CD4-positive, alpha-beta T cell treated with Interleukin-4 for 4 hours (primary cell): ENCODE data around the gene GRB7.
"Not testable (repeated sequence)": the region's sequence is repeated elsewhere in the genome, so short reads cannot be mapped to it uniquely, and the experiment has no call there.

Experiments
- DNase-seq: peaks from one replicate; pipeline ENCODE4 v3.0.0-alpha.2; 2020

Gene GRB7

GRCh38 chr17:39737760-39738567, at the start of gene GRB7:
Gene GRB7 (plus strand): TSS chr17:39737938. CDS start chr17:39742302, 4,364 bp downstream.
- DNase-seq = no peak

DNA sequence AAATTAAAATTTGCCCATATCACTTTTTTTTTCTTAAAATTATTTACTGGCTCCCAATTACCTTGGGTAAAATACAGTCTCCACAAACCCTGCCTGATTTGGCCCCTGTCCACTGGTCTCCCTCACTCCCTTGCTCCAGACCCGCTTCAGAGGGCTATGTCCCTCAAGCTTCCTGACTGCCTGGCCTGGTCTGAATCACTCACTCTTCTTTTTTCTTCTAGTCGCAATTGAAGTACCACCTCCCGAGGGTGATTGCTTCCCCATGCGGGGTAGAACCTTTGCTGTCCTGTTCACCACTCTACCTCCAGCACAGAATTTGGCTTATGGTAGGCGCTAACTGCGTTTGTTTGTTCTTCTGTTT, 49.3 kb upstream of the GRB7 start:
- DNase-seq = no peak

DNA sequence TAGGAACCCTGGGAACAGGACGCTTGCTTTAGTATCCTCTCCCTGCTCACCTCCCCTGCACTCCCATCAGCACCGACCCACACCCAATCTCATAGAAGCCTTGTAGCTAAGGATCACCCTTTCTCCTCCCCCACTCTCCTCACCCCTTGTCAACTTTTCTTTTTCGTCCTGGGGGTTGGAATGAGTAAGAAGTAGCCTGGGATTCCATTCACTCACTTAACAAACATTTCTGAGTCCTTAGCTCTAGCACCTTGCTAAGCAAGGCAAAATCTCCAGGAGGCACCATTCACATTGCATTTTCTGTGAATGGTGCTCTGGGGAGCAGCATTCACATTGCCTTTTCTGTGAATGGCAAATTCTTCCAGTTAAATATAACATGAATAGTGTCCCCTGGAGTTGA, 48.8 kb upstream of the GRB7 start:
- no peak for DNase-seq

DNA sequence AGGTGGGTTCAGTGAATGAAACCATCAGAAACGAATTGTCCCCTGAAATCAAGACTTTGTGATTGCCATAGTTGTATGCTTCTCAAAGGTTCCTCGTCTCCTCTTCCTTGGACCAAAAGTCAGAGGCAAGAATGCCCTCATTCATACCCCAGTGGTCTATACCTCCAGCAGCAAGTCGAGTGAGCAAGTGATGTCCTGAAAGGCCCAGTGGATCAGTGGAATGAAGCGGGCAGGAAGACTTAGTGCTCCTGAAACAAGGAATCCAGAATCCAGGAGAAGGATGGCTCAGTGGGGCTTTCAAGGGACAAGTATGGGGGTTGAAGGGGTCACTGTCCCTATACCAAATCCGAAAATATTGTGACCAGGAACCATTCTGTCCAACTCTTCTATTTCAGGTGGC, 43.1 kb upstream of the GRB7 start:
- no peak for DNase-seq

- DNase-seq = no peak
Measured at GRCh38 chr17:39695089-39695474, 42.7 kb upstream of the GRB7 start.

GRCh38 chr17:39696731-39697130, 41.0 kb upstream of the GRB7 start:
- no peak for DNase-seq

- DNase-seq = no peak
Measured at GRCh38 chr17:39697961-39698360, 39.8 kb upstream of the GRB7 start.

GRCh38 chr17:39699157-39699817, 38.5 kb upstream of the GRB7 start:
- DNase-seq = not testable (repeated sequence)

GRCh38 chr17:39699818-39700147, 38.0 kb upstream of the GRB7 start, which contains the start of gene ERBB2:
Gene ERBB2 (plus strand): TSS chr17:39700064. CDS start chr17:39700239, 175 bp downstream.
- DNase-seq = no peak

- DNase-seq = no peak
Measured at GRCh38 chr17:39700148-39700987, 37.4 kb upstream of the GRB7 start.

DNA sequence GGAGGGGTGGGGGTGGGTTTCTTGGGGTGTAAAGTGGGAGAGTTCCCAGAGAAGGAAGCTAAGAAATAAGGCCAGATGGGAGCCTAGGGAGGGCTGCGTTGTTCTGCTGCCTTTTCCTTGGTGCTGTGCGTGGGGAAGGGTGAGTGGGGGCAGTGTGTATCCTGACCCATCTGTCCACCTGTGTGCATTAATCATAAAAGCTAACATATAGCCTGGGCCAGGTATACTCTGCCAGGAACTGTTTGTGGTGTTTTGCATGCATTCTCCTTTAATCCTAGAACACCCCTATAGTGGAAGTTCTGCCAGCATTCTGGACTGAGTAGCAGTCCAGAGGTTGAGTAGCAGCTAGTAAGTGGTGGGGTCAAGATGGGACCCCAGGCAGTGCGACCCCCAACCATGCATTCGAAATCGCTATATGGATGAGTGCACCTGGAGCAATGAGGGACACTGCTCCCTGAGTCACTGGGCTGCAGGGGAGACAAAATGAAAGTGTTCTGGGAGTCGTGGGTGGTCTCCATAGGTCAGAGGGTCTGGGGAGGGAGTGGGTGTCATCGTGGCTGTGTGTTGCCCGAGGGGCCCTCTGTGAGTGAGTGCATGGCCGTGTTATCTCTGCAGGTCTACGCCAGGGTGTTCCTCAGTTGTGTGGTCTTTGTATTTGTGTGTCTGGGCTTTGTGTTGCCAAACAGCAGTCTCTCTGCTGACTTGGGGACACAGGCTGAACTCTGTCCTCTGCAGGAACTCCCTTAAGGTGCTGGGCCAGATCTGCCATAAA, 36.5 kb upstream of the GRB7 start:
- no peak for DNase-seq

DNA sequence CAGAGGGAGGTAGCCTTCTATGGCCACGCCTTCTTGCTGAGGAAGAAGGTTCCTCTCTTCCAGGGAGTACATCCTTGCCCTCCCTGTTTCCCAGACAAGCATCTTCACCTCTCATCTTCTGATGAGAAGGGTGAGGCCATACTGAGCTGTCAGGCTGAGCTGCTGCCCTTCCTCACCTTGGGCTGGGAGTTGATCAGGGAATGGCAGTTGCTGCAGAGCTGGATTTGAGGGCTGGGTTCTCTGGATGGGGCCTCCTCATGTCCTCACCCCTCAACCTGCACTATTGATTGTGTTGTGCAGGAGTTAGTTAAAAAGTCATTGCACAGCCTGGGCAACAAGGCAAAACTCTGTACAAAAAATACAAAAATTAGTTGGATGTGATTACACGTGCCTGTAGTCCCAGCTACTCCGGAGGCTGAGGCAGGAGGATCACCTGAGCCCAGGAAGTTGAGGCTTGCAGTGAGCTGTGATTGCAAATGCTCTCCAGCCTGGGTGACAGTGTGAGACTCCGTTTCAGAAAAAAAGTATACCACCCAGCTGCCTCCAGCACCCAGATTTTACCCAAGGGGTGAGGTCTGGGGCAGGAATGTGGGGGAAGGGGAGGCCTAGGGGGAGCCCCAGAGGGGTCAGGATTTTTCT, 35.8 kb upstream of the GRB7 start:
- DNase-seq = no peak

DNA sequence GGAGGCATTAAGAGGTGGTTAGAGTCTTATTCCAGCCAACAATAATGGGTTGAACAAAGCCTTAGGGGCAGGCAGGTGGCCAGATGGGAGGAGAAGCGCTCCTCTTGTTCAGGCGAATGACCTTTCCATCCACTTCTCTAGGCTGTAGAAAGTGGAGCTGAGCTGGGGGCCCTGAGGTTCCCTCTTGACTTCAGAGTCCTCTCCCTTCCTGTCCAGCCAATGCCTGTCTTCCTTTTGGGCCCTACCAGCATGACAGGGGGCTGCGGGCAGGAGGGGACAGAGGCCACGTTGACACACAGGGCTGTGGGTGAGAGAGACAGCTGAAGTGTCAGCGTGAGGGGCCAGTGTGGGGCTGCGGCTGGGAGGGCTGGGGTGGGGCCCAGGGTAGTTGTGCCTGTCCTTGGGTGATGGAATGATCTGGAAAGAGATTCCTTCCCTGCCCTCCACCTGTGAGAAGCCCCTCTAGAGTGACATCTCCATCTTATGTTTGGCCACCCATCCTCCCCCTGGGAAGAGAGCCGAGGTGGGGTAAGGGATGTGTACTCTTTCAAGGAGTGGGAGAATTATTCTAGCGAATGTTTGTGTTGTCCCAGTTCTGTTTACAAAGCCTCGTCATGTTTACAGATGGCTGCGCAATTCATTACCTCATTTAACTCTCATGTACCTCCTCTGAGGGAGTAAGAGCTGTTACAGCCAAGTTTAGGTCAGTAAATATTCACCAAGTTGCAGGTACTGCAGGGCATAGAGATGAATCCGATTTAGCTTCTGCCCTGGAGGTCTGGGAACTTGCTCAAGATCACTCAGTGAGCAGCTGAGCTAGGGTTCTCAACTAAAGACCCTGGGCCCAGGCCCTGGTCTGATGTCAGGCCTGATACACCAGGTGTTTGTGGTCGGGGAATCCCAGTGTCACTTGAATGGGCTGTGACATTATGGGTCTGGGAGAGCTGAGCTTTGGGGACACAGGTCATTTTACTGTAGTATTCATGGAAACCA, 34.5 kb upstream of the GRB7 start:
- DNase-seq = no peak

DNA sequence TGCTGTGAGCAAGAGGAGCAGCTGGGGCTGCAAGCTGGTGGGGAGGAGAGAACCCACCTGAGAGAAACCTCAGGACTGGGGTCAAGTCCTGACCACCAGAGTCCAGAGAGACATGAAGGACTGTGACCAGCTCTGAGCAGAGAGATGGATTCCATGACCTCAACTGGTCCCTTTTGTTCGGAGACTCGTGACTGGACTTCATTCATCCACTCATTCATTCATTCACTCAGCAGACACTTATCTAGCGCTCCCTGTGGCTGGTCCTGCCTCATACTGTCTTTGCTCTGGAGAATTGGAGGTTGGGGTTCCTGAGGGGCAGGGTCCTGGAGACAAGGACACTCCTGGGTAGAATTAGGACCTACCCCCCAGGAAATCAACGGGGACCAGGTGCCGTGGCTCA, 33.8 kb upstream of the GRB7 start:
- DNase-seq = no peak

DNA sequence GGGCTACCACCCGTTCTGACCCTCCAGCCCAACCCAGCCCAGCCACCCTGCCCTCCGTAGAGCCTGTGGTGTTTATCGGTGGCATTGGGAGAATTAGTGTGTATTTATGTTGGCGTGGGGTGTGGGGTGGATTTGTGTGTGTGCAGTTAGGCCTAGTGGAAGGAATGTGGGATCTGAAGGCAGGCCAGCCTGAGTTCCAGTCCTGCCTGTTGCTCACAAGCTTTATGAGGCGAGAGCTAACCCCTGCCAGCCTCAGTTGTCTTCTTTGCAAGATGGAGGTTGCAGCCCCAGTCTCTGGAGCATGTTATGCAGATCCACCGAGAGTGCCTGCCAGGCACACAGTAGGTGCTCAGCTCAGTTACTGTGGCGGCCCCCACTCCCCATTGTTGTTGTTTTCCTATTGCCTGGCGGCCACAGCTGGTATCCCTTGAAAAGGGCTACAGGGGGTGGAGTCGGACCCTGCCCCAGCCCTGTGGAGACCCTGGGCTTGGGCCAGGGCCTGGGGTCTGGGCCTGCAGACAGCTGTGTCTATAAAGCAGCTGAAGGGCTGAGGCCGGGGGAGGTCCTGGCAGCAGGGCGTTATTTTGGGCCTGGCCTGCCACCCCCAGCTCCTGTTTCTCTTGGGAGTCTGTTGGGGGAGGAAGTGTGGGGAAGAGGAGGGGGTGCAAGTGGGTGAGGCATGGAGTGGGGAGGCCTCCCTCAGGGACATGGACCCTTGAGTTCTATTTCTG, 32.8 kb upstream of the GRB7 start:
- DNase-seq = no peak

DNA sequence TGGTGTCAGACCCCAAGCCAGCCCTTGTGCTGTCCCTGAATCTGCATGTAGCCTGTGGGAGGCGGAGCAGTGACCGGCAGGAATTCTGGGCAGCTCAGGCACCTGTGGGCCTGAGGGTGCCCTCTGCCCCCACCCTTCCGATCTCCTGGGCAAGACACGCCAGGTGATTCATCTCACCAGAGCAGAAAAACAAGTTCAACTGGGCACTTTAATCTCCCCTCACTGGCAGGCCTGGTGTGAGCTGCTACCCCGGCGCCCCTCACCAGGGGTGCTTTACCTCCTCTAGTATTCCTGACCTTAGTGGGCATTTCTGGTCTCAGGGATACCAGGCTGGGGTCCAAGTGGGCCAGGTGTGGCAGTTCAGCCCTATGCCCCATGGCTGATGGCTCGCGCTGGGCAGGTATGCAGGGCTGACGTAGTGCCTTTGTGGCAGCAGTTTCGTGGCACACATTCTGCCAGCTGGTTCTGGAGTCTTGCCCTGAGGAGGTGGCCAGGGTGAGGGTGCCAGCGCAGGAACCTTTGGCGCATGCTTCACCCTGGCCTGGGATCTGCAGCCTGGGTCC, 31.9 kb upstream of the GRB7 start:
- DNase-seq = no peak

- no peak for DNase-seq
Measured at GRCh38 chr17:39706383-39706782, 31.4 kb upstream of the GRB7 start.

- DNase-seq = peak; percentile 32
Measured at GRCh38 chr17:39706921-39707337, 30.8 kb upstream of the GRB7 start.

DNA sequence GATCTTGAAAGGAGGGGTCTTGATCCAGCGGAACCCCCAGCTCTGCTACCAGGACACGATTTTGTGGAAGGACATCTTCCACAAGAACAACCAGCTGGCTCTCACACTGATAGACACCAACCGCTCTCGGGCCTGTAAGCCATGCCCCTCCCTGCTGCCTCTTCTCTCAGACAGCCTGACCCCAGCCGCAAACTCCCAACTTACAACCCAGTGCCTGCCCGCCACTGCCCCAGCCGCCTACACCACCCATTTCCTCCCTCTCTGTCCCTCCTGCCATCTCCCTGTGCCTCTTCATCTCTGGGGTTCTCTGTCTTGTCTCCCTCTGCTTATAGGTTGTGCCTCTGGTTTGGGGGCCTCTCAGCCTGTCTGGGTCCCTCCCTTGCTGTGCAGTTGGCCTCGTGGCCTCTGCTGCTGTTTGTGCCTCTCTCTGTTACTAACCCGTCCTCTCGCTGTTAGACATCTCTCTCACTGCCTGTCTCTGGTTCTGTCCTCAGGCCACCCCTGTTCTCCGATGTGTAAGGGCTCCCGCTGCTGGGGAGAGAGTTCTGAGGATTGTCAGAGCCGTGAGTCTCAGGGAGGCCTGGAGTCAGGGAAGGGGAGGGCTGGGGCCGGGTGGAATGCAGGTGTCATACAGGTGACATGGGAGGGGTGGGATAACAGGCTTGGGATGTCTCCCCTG, 28.3 kb upstream of the GRB7 start:
- no peak for DNase-seq
